ENCODE data around the gene PGLYRP1. TPM values are rescaled to one million over a fixed set of nuclear protein-coding genes. Genes with fewer than 3 reads are reported as not detected.

Gene PGLYRP1
- polyA plus RNA-seq, 1 experiment: not detected

DNA sequence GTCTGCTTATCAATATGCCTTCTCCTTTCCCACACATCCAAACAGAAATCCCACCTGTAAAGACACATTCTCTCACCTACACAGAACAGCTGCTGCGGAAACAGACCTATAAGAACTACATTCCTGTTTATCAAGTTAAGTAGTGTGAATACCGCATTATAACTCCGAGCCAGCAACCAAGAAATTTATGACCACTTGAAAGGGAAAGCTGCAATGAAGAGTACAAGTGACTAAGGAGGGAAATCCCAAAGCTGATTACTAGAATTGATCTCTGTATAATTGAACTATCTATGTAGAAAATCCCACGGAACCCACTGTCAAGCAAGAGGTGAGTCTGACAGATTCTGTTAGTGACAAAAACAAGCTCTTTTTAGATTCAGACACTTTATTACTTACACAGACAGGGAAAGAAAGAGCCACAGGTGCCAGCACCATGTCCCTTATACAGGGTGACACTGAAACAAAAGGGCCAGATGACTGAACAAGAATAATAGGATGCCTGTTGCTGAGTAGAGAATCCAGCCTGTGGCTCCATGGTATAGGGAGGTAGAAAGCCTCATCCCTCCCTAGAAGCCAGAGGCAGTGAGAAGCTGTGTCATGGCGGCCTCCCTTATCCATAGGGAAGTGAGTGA, 19.5 kb upstream of the PGLYRP1 start:
- DNase-seq (ENCODE audit: low read depth, low spot score): no peak
- peaks cover 7% of the 10 kb centered on the region for H3K9me3 ChIP-seq (ENCODE audit: control insufficient read depth, insufficient read depth, low read length)
- H3K4me3 ChIP-seq (ENCODE audit: low read depth, low read length): no peak overlapping the region
- H3K27ac ChIP-seq (ENCODE audit: low read depth, low read length): no peak overlapping the region
- TF ChIP-seq, protein P1, sequence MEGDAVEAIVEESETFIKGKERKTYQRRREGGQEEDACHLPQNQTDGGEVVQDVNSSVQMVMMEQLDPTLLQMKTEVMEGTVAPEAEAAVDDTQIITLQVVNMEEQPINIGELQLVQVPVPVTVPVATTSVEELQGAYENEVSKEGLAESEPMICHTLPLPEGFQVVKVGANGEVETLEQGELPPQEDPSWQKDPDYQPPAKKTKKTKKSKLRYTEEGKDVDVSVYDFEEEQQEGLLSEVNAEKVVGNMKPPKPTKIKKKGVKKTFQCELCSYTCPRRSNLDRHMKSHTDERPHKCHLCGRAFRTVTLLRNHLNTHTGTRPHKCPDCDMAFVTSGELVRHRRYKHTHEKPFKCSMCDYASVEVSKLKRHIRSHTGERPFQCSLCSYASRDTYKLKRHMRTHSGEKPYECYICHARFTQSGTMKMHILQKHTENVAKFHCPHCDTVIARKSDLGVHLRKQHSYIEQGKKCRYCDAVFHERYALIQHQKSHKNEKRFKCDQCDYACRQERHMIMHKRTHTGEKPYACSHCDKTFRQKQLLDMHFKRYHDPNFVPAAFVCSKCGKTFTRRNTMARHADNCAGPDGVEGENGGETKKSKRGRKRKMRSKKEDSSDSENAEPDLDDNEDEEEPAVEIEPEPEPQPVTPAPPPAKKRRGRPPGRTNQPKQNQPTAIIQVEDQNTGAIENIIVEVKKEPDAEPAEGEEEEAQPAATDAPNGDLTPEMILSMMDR (IDR thresholded peaks at IDR 0.05; ENCODE audit: low read depth, low read length): no peak
- peaks cover 52% of the 10 kb centered on the region for H3K27me3 ChIP-seq (ENCODE audit: control insufficient read depth, insufficient read depth, low read length)
- CTCF ChIA-PET: interaction anchor here (1.2 to 2.6 kb wide), 4 partner anchors 13 to 222 kb away, joined by 3 to 20 read pairs (median 6); no protein-coding TSS in a partner anchor
- POLR2A ChIA-PET: no interaction called here

DNA sequence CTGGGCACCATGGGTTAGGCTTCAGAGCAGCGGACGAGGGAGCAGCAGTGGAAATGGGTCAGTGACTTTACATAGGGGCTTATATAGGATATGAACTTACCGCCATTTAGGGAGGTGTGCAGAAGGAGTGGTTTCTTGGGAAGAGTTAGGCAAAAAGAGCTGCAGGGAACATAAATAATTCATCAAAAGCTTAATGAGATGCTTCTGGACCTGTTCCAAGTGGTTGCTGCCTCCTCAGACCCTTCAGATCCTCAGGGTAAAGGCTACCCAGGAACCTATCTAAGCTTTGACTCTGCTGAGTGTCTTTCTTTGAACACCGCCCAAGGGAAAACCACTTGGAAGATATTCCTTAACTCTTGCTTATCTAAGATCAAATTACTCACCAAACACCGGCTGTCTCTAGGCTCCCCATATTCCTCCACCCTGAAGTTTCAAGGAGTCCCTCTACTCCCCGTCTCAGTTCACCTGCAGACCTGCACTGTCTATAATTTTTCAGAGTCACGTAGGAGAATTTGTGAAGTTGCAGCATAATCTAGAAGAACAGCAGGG, 18.2 kb upstream of the PGLYRP1 start, which contains the start of gene IGFL4:
TSS of gene IGFL4 (minus strand) at position 51 of the 549 bp plus-strand sequence. CDS start at position 11, 40 bp downstream.
- Histone ChIP-seq H3K27ac (ENCODE audit: low read depth, low read length) (no peak within 1 kb of the TSS), H3K27me3 (ENCODE audit: control insufficient read depth, insufficient read depth, low read length) (peaks cover 52% of the 10 kb centered on the region), H3K4me3 (ENCODE audit: low read depth, low read length) (no peak within 1 kb of the TSS), H3K9me3 (ENCODE audit: control insufficient read depth, insufficient read depth, low read length) (peaks cover 7% of the 10 kb centered on the region)
- ChIA-PET CTCF (interaction anchor here (0.7 to 2.0 kb wide), 3 partner anchors 13 to 147 kb away, joined by 3 to 16 read pairs (median 5); no protein-coding TSS in a partner anchor), POLR2A (no interaction called here)
- DNase-seq (ENCODE audit: low read depth, low spot score): no peak
- TF ChIP-seq, protein P1 (IDR thresholded peaks at IDR 0.05; ENCODE audit: low read depth, low read length): no peak

DNA sequence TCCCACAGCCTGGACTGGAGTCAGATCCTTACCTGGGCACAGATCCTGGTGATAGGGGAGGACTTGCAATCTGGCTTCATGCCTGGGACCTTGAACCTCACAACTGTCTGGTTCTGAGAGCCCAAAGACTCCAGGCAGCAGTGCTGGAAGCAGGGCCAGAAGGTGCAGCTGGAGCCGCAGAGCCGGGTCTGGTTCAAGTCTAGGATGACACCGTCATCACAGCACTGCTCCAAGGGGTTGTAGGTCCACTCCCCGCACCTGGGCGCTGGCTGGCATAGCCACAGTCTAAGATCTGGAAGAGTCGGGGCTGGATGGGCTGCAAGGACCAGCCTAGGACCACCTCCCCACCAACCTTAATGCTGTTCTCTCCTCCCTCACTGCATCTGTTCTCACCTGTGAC, 17.3 kb upstream of the PGLYRP1 start:
- Histone ChIP-seq H3K9me3 (ENCODE audit: control insufficient read depth, insufficient read depth, low read length) (peaks cover 7% of the 10 kb centered on the region), H3K4me3 (ENCODE audit: low read depth, low read length) (no peak overlapping the region), H3K27me3 (ENCODE audit: control insufficient read depth, insufficient read depth, low read length) (peaks cover 52% of the 10 kb centered on the region), H3K27ac (ENCODE audit: low read depth, low read length) (no peak overlapping the region)
- TF ChIP-seq, protein P1 (IDR thresholded peaks at IDR 0.05; ENCODE audit: low read depth, low read length): no peak
- ChIA-PET POLR2A (no interaction called here), CTCF (interaction anchor here (1.3 to 2.0 kb wide), 2 partner anchors 12 to 37 kb away, joined by 5 to 16 read pairs; no protein-coding TSS in a partner anchor)
- DNase-seq (ENCODE audit: low read depth, low spot score): no peak

GRCh38 chr19:46036744-46037128, 13.9 kb upstream of the PGLYRP1 start:
- H3K4me3 ChIP-seq (ENCODE audit: low read depth, low read length): no peak overlapping the region
- no peak for DNase-seq (ENCODE audit: low read depth, low spot score)
- H3K27ac ChIP-seq (ENCODE audit: low read depth, low read length): no peak overlapping the region
- H3K9me3 ChIP-seq (ENCODE audit: control insufficient read depth, insufficient read depth, low read length): peaks cover 19% of the 10 kb centered on the region
- ChIA-PET CTCF (interaction anchor here (1.4 to 1.5 kb wide), 3 partner anchors 8 to 228 kb away, joined by 4 to 11 read pairs (median 6); no protein-coding TSS in a partner anchor), POLR2A (no interaction called here)
- TF ChIP-seq, protein P1 (IDR thresholded peaks at IDR 0.05; ENCODE audit: low read depth, low read length): no peak
- H3K27me3 ChIP-seq (ENCODE audit: control insufficient read depth, insufficient read depth, low read length): peaks cover 47% of the 10 kb centered on the region
